Fibroblast of lung (primary cell): Measurements from ENCODE around the gene NFYC. TPM values are rescaled to one million over a fixed set of nuclear protein-coding genes. Genes with fewer than 3 reads are reported as not detected.

Experiments used
- DNase-seq, 2 donors: peaks; one replicate each; pipeline versions ENCODE4 v3.0.0 to v3.0.0-alpha.2; 2010; ENCODE audit warnings: low read depth in 2 of 2
- H2AFZ ChIP-seq: 2 replicates; pipeline ENCODE4 v1.5.1; 2012; ENCODE audit warnings: low read length, control low read depth, inconsistent platforms
- H3K27ac ChIP-seq: 2 replicates; pipeline ENCODE4 v1.5.1; 2011; ENCODE audit warnings: low read length, control low read depth; ENCODE audit not compliant: insufficient read depth
- H3K27me3 ChIP-seq: 2 replicates; pipeline ENCODE4 v1.5.1; 2011; ENCODE audit warnings: mild to moderate bottlenecking, low read length; ENCODE audit not compliant: control insufficient read depth, insufficient read depth
- H3K36me3 ChIP-seq: 2 replicates; pipeline ENCODE4 v1.5.1; 2011; ENCODE audit warnings: low read length; ENCODE audit not compliant: control insufficient read depth, insufficient read depth
- H3K4me1 ChIP-seq: 2 replicates; pipeline ENCODE4 v1.5.1; 2011; ENCODE audit warnings: low read length; ENCODE audit not compliant: control insufficient read depth, insufficient read depth; ENCODE audit errors: extremely low read depth
- H3K4me2 ChIP-seq: 2 replicates; pipeline ENCODE4 v1.5.1; 2011; ENCODE audit warnings: low read length, control low read depth; ENCODE audit not compliant: insufficient read depth; ENCODE audit errors: extremely low read depth
- H3K4me3 ChIP-seq, 4 experiments: fragments of 200-600 bp in 1 of 4; sonication (generic) in 1 of 4; replicated peaks in 1 of 4; 2 replicates each; pipeline ENCODE4 v1.5.1; 2011 to 2016; ENCODE audit warnings: low read length in 4 of 4, low read depth in 3 of 4, mild to moderate bottlenecking in 3 of 4, control low read depth in 2 of 4, inconsistent platforms in 1 of 4, mixed read lengths in 1 of 4; ENCODE audit not compliant: insufficient read depth in 1 of 4; ENCODE audit errors: control extremely low read depth in 1 of 4
- H3K79me2 ChIP-seq: 2 replicates; pipeline ENCODE4 v1.5.1; 2012; ENCODE audit warnings: mild to moderate bottlenecking, low read length, inconsistent platforms; ENCODE audit not compliant: control insufficient read depth, insufficient read depth
- H3K9ac ChIP-seq: 2 replicates; pipeline ENCODE4 v1.5.1; 2011; ENCODE audit warnings: mild to moderate bottlenecking, low read length, control low read depth; ENCODE audit not compliant: insufficient read depth
- H3K9me3 ChIP-seq: 2 replicates; pipeline ENCODE4 v1.5.1; 2012; ENCODE audit warnings: low read depth, low read length; ENCODE audit not compliant: control insufficient read depth, insufficient read depth
- H4K20me1 ChIP-seq: 2 replicates; pipeline ENCODE4 v1.5.1; 2011; ENCODE audit warnings: low read length; ENCODE audit not compliant: control insufficient read depth, insufficient read depth; ENCODE audit errors: extremely low read depth
- EZH2 ChIP-seq: IDR thresholded peaks from 2 replicates; pipeline ENCODE4 v1.5.1; 2012; ENCODE audit warnings: low read length, control low read depth, mild to moderate bottlenecking; ENCODE audit errors: missing control alignments
- polyA plus RNA-seq, 2 donors: library from polyadenylated mRNA; depleted of rRNA in 1 of 2; stranded (reverse) in 1 of 2; unstranded in 1 of 2; fragments of >200 nt; gene quantifications; 2 replicates each; pipeline ENCODE4 v1.2.1, GENCODE V29; 2011 to 2012; ENCODE audit warnings: missing spikeins in 1 of 2
- total RNA-seq: library from RNA; depleted of rRNA; stranded (reverse); fragments of >200 nt; gene quantifications from 2 replicates; pipeline ENCODE4 v1.2.1, GENCODE V29; 2014
- TF ChIP-seq, protein P1 (sequence below), 2 donors: IDR thresholded peaks in 1 of 2; conservative IDR thresholded peaks in 1 of 2; 1 replicate in 1 of 2; 2 replicates in 1 of 2; pipeline ENCODE4 v1.5.1; 2011 to 2012; ENCODE audit warnings: low read length in 2 of 2, control low read depth in 1 of 2, inconsistent platforms in 1 of 2, low read depth in 1 of 2, mild to moderate bottlenecking in 1 of 2

NFYC gene
- total and polyA plus RNA-seq, 2 donors (not counting 1 experiment from before 2014, with no cell fraction given), result 23.8 to 31.0 TPM

DNA sequence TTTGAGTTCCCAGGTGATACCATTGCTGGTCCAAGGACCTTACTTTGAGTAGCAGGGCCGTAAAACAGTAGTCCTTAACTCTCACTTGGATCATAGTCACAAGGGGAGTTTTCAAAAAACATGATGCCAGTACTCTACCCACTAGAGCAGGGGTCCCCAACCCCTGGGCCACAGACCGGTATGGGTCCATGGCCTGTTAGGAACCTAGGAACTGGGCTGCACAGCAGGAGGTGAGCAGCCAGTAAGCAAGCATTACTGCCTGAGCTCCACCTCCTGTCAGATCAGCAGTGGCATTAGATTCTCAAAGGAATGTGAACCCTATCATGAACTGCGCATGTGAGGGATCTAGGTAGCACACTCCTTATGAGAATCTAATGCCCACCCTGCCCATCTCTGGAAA, 52.4 kb downstream of the NFYC start:
- H3K9ac ChIP-seq, result no peak overlapping the region
- peaks cover 6% of the 10 kb centered on the region for H3K4me1 ChIP-seq
- H2AFZ ChIP-seq, result no peak overlapping the region
- H3K27ac ChIP-seq, result no peak overlapping the region
- no peak overlapping the region for H3K4me3 ChIP-seq
- H3K27me3 ChIP-seq, result no peaks in the 10 kb centered on the region
- peaks cover 2% of the 10 kb centered on the region for H3K36me3 ChIP-seq
- H3K4me2 ChIP-seq, result no peak overlapping the region
- no peaks in the 10 kb centered on the region for H3K9me3 ChIP-seq
- DNase-seq, result no peak
- TF ChIP-seq, protein P1, sequence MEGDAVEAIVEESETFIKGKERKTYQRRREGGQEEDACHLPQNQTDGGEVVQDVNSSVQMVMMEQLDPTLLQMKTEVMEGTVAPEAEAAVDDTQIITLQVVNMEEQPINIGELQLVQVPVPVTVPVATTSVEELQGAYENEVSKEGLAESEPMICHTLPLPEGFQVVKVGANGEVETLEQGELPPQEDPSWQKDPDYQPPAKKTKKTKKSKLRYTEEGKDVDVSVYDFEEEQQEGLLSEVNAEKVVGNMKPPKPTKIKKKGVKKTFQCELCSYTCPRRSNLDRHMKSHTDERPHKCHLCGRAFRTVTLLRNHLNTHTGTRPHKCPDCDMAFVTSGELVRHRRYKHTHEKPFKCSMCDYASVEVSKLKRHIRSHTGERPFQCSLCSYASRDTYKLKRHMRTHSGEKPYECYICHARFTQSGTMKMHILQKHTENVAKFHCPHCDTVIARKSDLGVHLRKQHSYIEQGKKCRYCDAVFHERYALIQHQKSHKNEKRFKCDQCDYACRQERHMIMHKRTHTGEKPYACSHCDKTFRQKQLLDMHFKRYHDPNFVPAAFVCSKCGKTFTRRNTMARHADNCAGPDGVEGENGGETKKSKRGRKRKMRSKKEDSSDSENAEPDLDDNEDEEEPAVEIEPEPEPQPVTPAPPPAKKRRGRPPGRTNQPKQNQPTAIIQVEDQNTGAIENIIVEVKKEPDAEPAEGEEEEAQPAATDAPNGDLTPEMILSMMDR (conservative IDR thresholded peaks at IDR 0.05 in 1 of 2, IDR thresholded peaks at IDR 0.05 in 1 of 2; ENCODE audit: low read depth in 1 of 2, low read length in 2 of 2), result no peak
- TF ChIP-seq EZH2, result no peak
- H4K20me1 ChIP-seq, result no peaks in the 10 kb centered on the region
- no peaks in the 10 kb centered on the region for H3K79me2 ChIP-seq

DNA sequence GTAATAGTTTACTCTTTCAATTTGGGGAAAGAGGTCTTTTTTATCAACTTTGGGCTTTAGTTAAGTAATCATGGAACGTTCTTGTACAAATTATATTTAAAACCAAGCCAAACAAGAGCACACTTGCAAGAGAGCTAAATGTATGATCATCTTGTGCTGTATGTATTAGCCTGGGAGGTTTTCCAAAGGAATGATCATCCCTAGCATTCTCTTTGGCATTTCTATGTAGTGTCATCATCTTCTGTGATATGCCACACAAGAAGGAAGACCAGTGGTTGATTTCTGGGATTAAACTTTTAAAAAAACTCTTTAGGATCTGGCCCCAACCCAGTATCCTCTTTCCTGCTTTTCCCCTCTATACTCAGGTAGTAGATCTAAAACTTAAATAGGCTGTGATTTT, 53.7 kb downstream of the NFYC start:
- H3K36me3 ChIP-seq, result peaks cover 6% of the 10 kb centered on the region
- H3K4me2 ChIP-seq, result no peak overlapping the region
- no peaks in the 10 kb centered on the region for H3K27me3 ChIP-seq
- H3K9me3 ChIP-seq, result no peaks in the 10 kb centered on the region
- H2AFZ ChIP-seq, result no peak overlapping the region
- peak; percentile 41 to 59 for DNase-seq
- H3K27ac ChIP-seq, result no peak overlapping the region
- H3K4me1 ChIP-seq, result peaks cover 2% of the 10 kb centered on the region
- no peak for TF ChIP-seq EZH2
- TF ChIP-seq, protein P1 (conservative IDR thresholded peaks at IDR 0.05 in 1 of 2, IDR thresholded peaks at IDR 0.05 in 1 of 2; ENCODE audit: low read depth in 1 of 2, low read length in 2 of 2), result no peak
- H4K20me1 ChIP-seq, result no peaks in the 10 kb centered on the region
- H3K79me2 ChIP-seq, result no peaks in the 10 kb centered on the region
- no peak overlapping the region for H3K9ac ChIP-seq
- no peak overlapping the region for H3K4me3 ChIP-seq

DNA sequence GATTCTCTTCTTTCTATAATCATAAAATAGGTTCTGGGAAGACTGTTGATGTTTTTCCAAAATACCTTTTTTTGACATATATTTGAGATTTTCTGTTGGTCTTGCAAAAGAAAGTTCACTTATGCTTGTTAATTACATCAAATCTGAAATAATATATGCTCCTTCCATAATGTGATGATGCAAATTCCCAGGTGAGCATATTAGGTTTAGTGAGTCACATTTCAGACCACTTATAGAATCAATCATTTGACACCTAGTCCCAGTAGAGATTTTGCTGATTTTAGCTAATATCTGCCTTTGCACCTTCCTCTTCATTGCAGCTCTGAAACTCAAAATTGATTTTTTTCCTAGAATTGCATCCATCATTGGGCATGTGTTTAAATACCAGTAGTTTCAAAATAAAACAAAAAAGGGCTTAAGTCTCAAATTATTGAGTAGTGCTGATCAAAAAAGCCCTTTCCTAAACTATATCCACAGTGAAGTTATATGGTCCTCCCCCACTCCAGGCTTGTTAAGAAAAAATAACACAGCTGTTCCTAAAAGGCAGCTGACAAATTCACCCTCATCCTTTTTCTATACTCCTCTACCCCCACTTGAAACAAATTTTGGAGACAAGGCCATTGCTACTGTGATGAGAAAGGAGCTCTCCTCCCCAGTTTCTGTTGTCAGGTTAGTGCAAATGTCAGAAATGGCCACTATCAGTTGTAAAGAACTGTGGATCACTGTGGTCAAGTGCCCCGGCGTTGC, 55.0 kb downstream of the NFYC start:
- H3K79me2 ChIP-seq, result no peaks in the 10 kb centered on the region
- H3K9me3 ChIP-seq, result no peaks in the 10 kb centered on the region
- H3K4me1 ChIP-seq, result no peaks in the 10 kb centered on the region
- no peak for DNase-seq
- no peak for TF ChIP-seq EZH2
- TF ChIP-seq, protein P1 (conservative IDR thresholded peaks at IDR 0.05 in 1 of 2, IDR thresholded peaks at IDR 0.05 in 1 of 2; ENCODE audit: low read depth in 1 of 2, low read length in 2 of 2), result no peak
- H3K9ac ChIP-seq, result no peak overlapping the region
- H3K36me3 ChIP-seq, result peaks cover 6% of the 10 kb centered on the region
- no peak overlapping the region for H3K4me2 ChIP-seq
- no peak overlapping the region for H3K27ac ChIP-seq
- H2AFZ ChIP-seq, result no peak overlapping the region
- no peak overlapping the region for H3K4me3 ChIP-seq
- no peaks in the 10 kb centered on the region for H4K20me1 ChIP-seq
- no peaks in the 10 kb centered on the region for H3K27me3 ChIP-seq
